ENCODE results near the gene PNPLA7.

The PNPLA7 gene

DNA sequence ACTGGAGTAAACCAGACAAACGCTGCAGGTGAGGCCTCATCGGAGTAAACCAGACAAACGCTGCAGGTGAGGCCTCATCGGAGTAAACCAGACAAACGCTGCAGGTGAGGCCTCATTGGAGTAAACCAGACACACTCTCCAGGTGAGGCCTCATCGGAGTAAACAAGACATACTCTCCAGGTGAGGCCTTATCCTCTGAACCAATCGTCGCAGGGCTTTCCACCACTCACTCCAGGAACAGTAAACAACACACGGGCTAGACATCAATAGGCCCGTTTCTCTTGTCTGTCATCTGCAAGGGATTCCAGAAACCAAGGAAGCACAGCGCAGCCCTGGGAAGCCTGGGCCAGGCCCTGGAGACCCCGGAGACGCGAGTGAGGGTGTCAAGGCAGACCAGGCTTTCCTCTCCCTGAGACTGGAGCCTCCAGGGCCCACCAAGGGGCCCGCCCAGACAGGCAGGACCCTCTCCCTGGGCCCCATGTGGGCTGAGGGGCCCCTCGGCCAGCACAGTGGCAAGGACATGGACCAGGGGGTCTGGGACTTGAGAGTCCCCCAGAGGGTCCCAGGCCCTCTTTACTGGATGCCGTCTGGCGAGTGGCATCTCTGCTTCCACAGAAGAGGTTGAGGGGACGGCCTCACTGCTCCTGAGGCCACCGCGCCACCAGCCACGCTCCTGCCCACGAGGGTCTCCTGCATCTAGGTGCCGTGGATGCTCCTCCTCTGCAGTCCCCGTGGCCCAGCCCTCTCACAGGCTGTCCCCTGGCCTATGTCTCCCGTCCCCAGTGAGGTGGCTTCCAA, 64.7 kb downstream of the PNPLA7 start:
- Histone ChIP-seq H3K27me3 (ENCODE audit: control insufficient read depth in 1 of 2, insufficient read depth in 1 of 2, low read length in 2 of 2) (no peaks in the 10 kb centered on the region), H3K23ac (ENCODE audit: low read length in 2 of 2) (no peak overlapping the region), H3K27ac (ENCODE audit: low read length, poor library complexity, severe bottlenecking) (no peak overlapping the region), H2BK12ac (ENCODE audit: low read length in 2 of 2) (no peak overlapping the region), H3K4me3 (ENCODE audit: insufficient read depth in 1 of 2, low read depth in 1 of 2, low read length in 2 of 2) (no peak overlapping the region), H2BK15ac (ENCODE audit: low read depth, poor library complexity, severe bottlenecking) (no peak overlapping the region), H2BK120ac (ENCODE audit: low read depth, low read length) (no peak overlapping the region), H3K9me3 (ENCODE audit: control insufficient read depth, low read length) (no peaks in the 10 kb centered on the region), H2BK5ac (ENCODE audit: low read depth, low read length, poor library complexity, severe bottlenecking) (no peak overlapping the region), H3K79me1 (replicated peaks; ENCODE audit: low read length, poor library complexity, severe bottlenecking) (no peaks in the 10 kb centered on the region), H3K14ac (ENCODE audit: low read length in 2 of 2) (no peak overlapping the region), H4K91ac (ENCODE audit: low read length) (no peak overlapping the region), H3K18ac (ENCODE audit: low read depth in 1 of 2, low read length in 2 of 2) (no peak overlapping the region), H3K4me1 (ENCODE audit: control insufficient read depth, insufficient read depth, low read depth, low read length) (peaks cover 8% of the 10 kb centered on the region), H3K9ac (ENCODE audit: low read length) (no peak overlapping the region), H4K8ac (ENCODE audit: low read length) (no peak overlapping the region), H2AK5ac (ENCODE audit: low read length, severe bottlenecking) (no peak overlapping the region), H3K36me3 (ENCODE audit: control insufficient read depth in 1 of 2, insufficient read depth in 2 of 2, low read depth in 1 of 2, low read length in 2 of 2) (peaks cover 3 to 5% of the 10 kb centered on the region in 2 experiments), H3K4me2 (ENCODE audit: low read length, poor library complexity, severe bottlenecking) (no peak overlapping the region), H2AFZ (ENCODE audit: low read depth, low read length) (no peak overlapping the region), H3K4ac (ENCODE audit: low read depth in 1 of 2, low read length in 2 of 2) (peak overlapping the region in 1 of 2 experiments; percentile 19)
- 90% methylated on average over 26 of the region's 26 CpGs for WGBS
- DNase-seq: no peak

DNA sequence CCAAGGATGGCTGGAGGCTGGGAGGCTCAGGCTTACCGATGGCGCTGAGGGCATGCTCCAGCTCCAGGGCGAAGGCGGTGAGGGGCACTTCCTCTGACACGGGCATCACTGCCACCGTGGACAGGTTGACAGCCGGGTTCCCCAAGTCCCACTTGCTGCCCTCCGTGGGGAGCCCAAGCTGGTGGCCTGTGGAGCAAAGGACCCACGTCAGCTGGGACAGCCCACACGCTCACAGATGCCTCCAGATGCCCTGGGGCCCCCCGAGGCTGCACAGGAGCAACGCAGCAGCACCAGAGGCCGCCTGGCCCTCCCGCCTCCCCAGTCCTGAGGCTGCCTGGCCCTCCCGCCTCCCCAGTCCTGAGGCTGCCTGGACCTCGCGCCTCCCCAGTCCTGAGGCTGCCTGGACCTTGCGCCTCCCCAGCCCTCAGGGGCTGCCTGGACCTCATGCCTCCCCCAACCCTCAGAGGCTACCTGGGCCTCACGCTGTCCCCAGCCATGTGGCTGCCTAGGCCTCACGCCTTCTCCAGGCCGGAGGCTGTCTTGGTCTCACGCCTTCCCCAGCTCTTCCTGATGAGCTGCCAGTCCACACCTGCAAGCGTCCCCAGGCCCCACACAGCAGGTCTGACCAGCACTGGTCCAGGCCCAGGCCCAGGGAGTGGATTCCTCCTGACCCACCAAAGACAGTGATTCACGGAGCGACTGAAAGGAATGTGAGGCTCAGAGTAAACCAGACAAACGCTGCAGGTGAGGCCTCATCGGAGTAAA, 65.5 kb downstream of the PNPLA7 start:
- H2AK5ac ChIP-seq (ENCODE audit: low read length, severe bottlenecking): no peak overlapping the region
- peaks cover 0 to 2% of the 10 kb centered on the region in 2 experiments for H3K27me3 ChIP-seq (ENCODE audit: control insufficient read depth in 1 of 2, insufficient read depth in 1 of 2, low read length in 2 of 2)
- H3K4ac ChIP-seq (ENCODE audit: low read depth in 1 of 2, low read length in 2 of 2): no peak overlapping the region
- H3K4me2 ChIP-seq (ENCODE audit: low read length, poor library complexity, severe bottlenecking): no peak overlapping the region
- H3K9ac ChIP-seq (ENCODE audit: low read length): no peak overlapping the region
- DNase-seq: no peak
- H2BK120ac ChIP-seq (ENCODE audit: low read depth, low read length): no peak overlapping the region
- no peak overlapping the region for H3K4me3 ChIP-seq (ENCODE audit: insufficient read depth in 1 of 2, low read depth in 1 of 2, low read length in 2 of 2)
- H2BK5ac ChIP-seq (ENCODE audit: low read depth, low read length, poor library complexity, severe bottlenecking): no peak overlapping the region
- H3K4me1 ChIP-seq (ENCODE audit: control insufficient read depth, insufficient read depth, low read depth, low read length): peaks cover 8% of the 10 kb centered on the region
- H3K36me3 ChIP-seq (ENCODE audit: control insufficient read depth in 1 of 2, insufficient read depth in 2 of 2, low read depth in 1 of 2, low read length in 2 of 2): peaks cover 0 to 5% of the 10 kb centered on the region in 2 experiments
- H3K23ac ChIP-seq (ENCODE audit: low read length in 2 of 2): no peak overlapping the region
- no peak overlapping the region for H4K8ac ChIP-seq (ENCODE audit: low read length)
- no peak overlapping the region for H3K14ac ChIP-seq (ENCODE audit: low read length in 2 of 2)
- H3K18ac ChIP-seq (ENCODE audit: low read depth in 1 of 2, low read length in 2 of 2): no peak overlapping the region
- peak overlapping the region; percentile 46 for H2BK15ac ChIP-seq (ENCODE audit: low read depth, poor library complexity, severe bottlenecking)
- H2AFZ ChIP-seq (ENCODE audit: low read depth, low read length): no peak overlapping the region
- no peak overlapping the region for H2BK12ac ChIP-seq (ENCODE audit: low read length in 2 of 2)
- no peak overlapping the region for H3K27ac ChIP-seq (ENCODE audit: low read length, poor library complexity, severe bottlenecking)
- peak overlapping the region; percentile 53 for H4K91ac ChIP-seq (ENCODE audit: low read length)
- WGBS: 94% methylated on average over 27 of the region's 27 CpGs
- H3K9me3 ChIP-seq (ENCODE audit: control insufficient read depth, low read length): no peaks in the 10 kb centered on the region
- H3K79me1 ChIP-seq (replicated peaks; ENCODE audit: low read length, poor library complexity, severe bottlenecking): no peaks in the 10 kb centered on the region

DNA sequence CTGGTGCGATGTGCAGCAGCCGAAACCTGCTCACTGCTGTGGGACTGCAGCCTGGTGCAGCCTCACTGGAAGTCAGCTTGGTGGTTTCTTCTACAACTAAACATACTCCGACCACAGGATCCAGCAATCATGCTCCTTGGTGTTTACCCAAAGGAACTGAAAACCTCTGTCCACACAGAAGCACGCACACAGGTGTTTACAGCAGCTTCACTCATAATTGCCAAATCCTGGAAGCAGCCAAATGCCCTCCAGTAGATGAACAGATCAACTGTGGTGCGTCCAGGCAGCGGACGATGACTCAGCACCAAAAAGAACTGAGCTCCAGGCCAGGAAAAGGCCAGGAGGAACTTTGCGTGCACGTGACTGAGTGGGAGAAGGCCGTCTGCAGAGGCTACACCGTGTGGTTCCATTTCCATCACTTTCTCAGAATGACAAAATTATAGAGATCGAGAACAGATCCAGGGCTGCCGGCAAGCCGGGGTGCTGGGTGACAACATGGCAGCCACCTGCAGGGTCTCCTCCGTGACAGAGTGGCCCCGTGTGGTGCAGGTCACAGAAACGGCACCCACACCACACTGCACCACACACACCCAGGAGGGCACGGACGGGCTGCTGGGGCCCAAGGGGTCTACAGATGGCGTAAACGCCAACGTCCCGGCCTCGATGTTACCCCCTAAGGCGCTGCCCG, 68.0 kb downstream of the PNPLA7 start:
- 80% methylated on average over 24 of the region's 26 CpGs for WGBS
- peak overlapping the region in 1 of 2 experiments; percentile 74 for H3K4ac ChIP-seq (ENCODE audit: low read depth in 1 of 2, low read length in 2 of 2)
- H3K4me3 ChIP-seq (ENCODE audit: insufficient read depth in 1 of 2, low read depth in 1 of 2, low read length in 2 of 2): no peak overlapping the region
- H2BK12ac ChIP-seq (ENCODE audit: low read length in 2 of 2): peak overlapping the region in 1 of 2 experiments; percentile 93
- DNase-seq: peak; percentile 94
- H3K4me2 ChIP-seq (ENCODE audit: low read length, poor library complexity, severe bottlenecking): no peak overlapping the region
- peaks cover 0 to 5% of the 10 kb centered on the region in 2 experiments for H3K36me3 ChIP-seq (ENCODE audit: control insufficient read depth in 1 of 2, insufficient read depth in 2 of 2, low read depth in 1 of 2, low read length in 2 of 2)
- no peak overlapping the region for H3K27ac ChIP-seq (ENCODE audit: low read length, poor library complexity, severe bottlenecking)
- H2BK15ac ChIP-seq (ENCODE audit: low read depth, poor library complexity, severe bottlenecking): peak overlapping the region; percentile 73
- H2BK5ac ChIP-seq (ENCODE audit: low read depth, low read length, poor library complexity, severe bottlenecking): no peak overlapping the region
- H3K9ac ChIP-seq (ENCODE audit: low read length): no peak overlapping the region
- H3K18ac ChIP-seq (ENCODE audit: low read depth in 1 of 2, low read length in 2 of 2): peak overlapping the region in 1 of 2 experiments; percentile 88
- H3K27me3 ChIP-seq (ENCODE audit: control insufficient read depth in 1 of 2, insufficient read depth in 1 of 2, low read length in 2 of 2): peaks cover 0 to 7% of the 10 kb centered on the region in 2 experiments
- H3K9me3 ChIP-seq (ENCODE audit: control insufficient read depth, low read length): no peaks in the 10 kb centered on the region
- H4K91ac ChIP-seq (ENCODE audit: low read length): peak overlapping the region; percentile 76
- no peak overlapping the region for H2AK5ac ChIP-seq (ENCODE audit: low read length, severe bottlenecking)
- peak overlapping the region; percentile 59 for H2AFZ ChIP-seq (ENCODE audit: low read depth, low read length)
- H3K79me1 ChIP-seq (replicated peaks; ENCODE audit: low read length, poor library complexity, severe bottlenecking): no peaks in the 10 kb centered on the region
- peak overlapping the region in 1 of 2 experiments; percentile 84 for H3K14ac ChIP-seq (ENCODE audit: low read length in 2 of 2)
- H2BK120ac ChIP-seq (ENCODE audit: low read depth, low read length): no peak overlapping the region
- peaks cover 18% of the 10 kb centered on the region for H3K4me1 ChIP-seq (ENCODE audit: control insufficient read depth, insufficient read depth, low read depth, low read length)
- H3K23ac ChIP-seq (ENCODE audit: low read length in 2 of 2): no peak overlapping the region
- peak overlapping the region; percentile 87 for H4K8ac ChIP-seq (ENCODE audit: low read length)

All from mesenchymal stem cell (in vitro differentiated cells and primary cell).